HCT116 (cell line): Measurements from ENCODE around the gene GGT6. TPM values are rescaled to one million over a fixed set of nuclear protein-coding genes. Genes with fewer than 3 reads are reported as not detected.

ENCODE experiments used
- ATAC-seq: fragments of 200-7000 bp; cut with Tn5 transposase; 2 replicates; pipeline ENCODE4 v1.9.1; 2020; ENCODE audit warnings: mild to moderate bottlenecking, moderate library complexity
- BruUV-seq: library from RNA; stranded (reverse); fragments of 400-500 nt; replicated peaks from 2 replicates; lab custom pipeline; 2021; lab: Mats Ljungman, UMichigan
- CTCF ChIA-PET: fragments of 300-600 bp; sonication (Branson Sonifier 250); formaldehyde crosslinking; loops from one replicate; lab custom pipeline; 2021; ENCODE audit warnings: antibody characterized with exemption; lab: Charles Lee
- POLR2A ChIA-PET: fragments of 300-600, 350-600 bp; sonication (Branson Sonifier 250); formaldehyde crosslinking; loops from one replicate; lab custom pipeline; 2021; ENCODE audit warnings: antibody characterized with exemption; lab: Charles Lee
- RAD21 ChIA-PET, 2 experiments: fragments of 300-600 bp; sonication (Branson Sonifier 250); formaldehyde crosslinking; loops; one replicate each; lab custom pipeline; 2023; ENCODE audit warnings: low total read pairs in 2 of 2; ENCODE audit not compliant: uncharacterized antibody in 2 of 2, unreplicated experiment in 2 of 2, low non-redundant PET in 1 of 2; lab: Charles Lee
- DNase-seq: peaks from one replicate; pipeline ENCODE4 v3.0.0-alpha.2; 2010; ENCODE audit warnings: low read depth, low spot score
- H2AFZ ChIP-seq: fragments of 200-600 bp; shearing (Covaris generic), sonication (generic); 2 replicates; pipeline ENCODE4 v1.6.1; 2017; ENCODE audit warnings: low read depth, mixed run types, mixed read lengths, antibody characterized with exemption, low read length; ENCODE audit not compliant: poor library complexity, severe bottlenecking
- H3K27ac ChIP-seq: 2 replicates; pipeline ENCODE4 v1.5.1; 2012; ENCODE audit warnings: low read depth, low read length
- H3K27me3 ChIP-seq: fragments of 200-600 bp; sonication (generic); 2 replicates; pipeline ENCODE4 v1.6.1; 2016; ENCODE audit warnings: mixed run types, low read length, mixed read lengths; ENCODE audit not compliant: insufficient read depth
- H3K36me3 ChIP-seq, 2 experiments: fragments of 200-500 bp in 1 of 2; fragments of 200-600 bp in 1 of 2; sonication (Bioruptor generic) in 1 of 2; sonication (generic) in 1 of 2; 2 replicates each; pipeline versions ENCODE4 v1.5.1 to v1.6.1; 2014 to 2016; ENCODE audit warnings: low read length in 2 of 2, inconsistent platforms in 1 of 2, mixed read lengths in 1 of 2, mixed run types in 1 of 2; ENCODE audit not compliant: insufficient read depth in 2 of 2, control insufficient read depth in 1 of 2
- H3K4me1 ChIP-seq, 2 experiments: fragments of 200-600 bp in 1 of 2; sonication (generic) in 1 of 2; 2 replicates each; pipeline versions ENCODE4 v1.5.1 to v1.6.1; 2012 to 2017; ENCODE audit warnings: low read length in 2 of 2, inconsistent platforms in 1 of 2, mild to moderate bottlenecking in 1 of 2, mixed read lengths in 1 of 2, mixed run types in 1 of 2, moderate library complexity in 1 of 2; ENCODE audit not compliant: insufficient read depth in 2 of 2, control insufficient read depth in 1 of 2
- H3K4me2 ChIP-seq: fragments of 200-600 bp; sonication (generic); 2 replicates; pipeline ENCODE4 v1.6.1; 2017; ENCODE audit warnings: mixed run types, low read length, mixed read lengths
- H3K4me3 ChIP-seq, 2 experiments: fragments of 200-600 bp in 1 of 2; sonication (generic) in 1 of 2; replicated peaks in 1 of 2; 2 replicates each; pipeline ENCODE4 v1.5.1; 2011 to 2016; ENCODE audit warnings: low read length in 2 of 2, control low read depth in 1 of 2, low read depth in 1 of 2, mild to moderate bottlenecking in 1 of 2, mixed read lengths in 1 of 2, mixed run types in 1 of 2
- H3K79me2 ChIP-seq: fragments of 200-600 bp; sonication (generic); 2 replicates; pipeline ENCODE4 v1.6.1; 2017; ENCODE audit warnings: mild to moderate bottlenecking, mixed run types, low read length, moderate library complexity, mixed read lengths; ENCODE audit not compliant: insufficient read depth
- H3K9ac ChIP-seq: fragments of 200-600 bp; sonication (generic); 2 replicates; pipeline ENCODE4 v1.6.1; 2016; ENCODE audit warnings: low read length, mixed read lengths
- H3K9me2 ChIP-seq: fragments of 200-600 bp; sonication (generic), shearing (Covaris generic); 2 replicates; pipeline ENCODE4 v1.6.1; 2017; ENCODE audit warnings: mixed run types, mild to moderate bottlenecking, moderate library complexity; ENCODE audit not compliant: insufficient read depth
- H3K9me3 ChIP-seq, 2 experiments: fragments of 200-500 bp in 1 of 2; fragments of 200-600 bp in 1 of 2; sonication (Bioruptor generic) in 1 of 2; sonication (generic) in 1 of 2; 2 replicates each; pipeline ENCODE4 v1.6.1; 2014 to 2017; ENCODE audit warnings: low read length in 2 of 2, mixed read lengths in 2 of 2, inconsistent platforms in 1 of 2, low read depth in 1 of 2, mild to moderate bottlenecking in 1 of 2, mixed run types in 1 of 2, moderate library complexity in 1 of 2; ENCODE audit not compliant: control insufficient read depth in 1 of 2, insufficient read depth in 1 of 2
- H4K20me1 ChIP-seq: fragments of 200-600 bp; sonication (generic), shearing (Covaris generic); 2 replicates; pipeline ENCODE4 v1.6.1; 2017; ENCODE audit warnings: mixed run types, mild to moderate bottlenecking, moderate library complexity; ENCODE audit not compliant: insufficient read depth
- CBX3 ChIP-seq: IDR thresholded peaks from 2 replicates; pipeline ENCODE4 v1.6.1; 2012; ENCODE audit warnings: low read depth
- CEBPB ChIP-seq: IDR thresholded peaks from 2 replicates; pipeline ENCODE4 v1.6.1; 2012; ENCODE audit warnings: low read depth
- EZH2 ChIP-seq: fragments of 200-600 bp; sonication (generic); IDR thresholded peaks from 2 replicates; pipeline ENCODE4 v1.6.1; 2017; ENCODE audit warnings: antibody characterized with exemption, mixed run types
- EZH2phosphoT487 ChIP-seq: fragments of 200-600 bp; IDR thresholded peaks from 2 replicates; pipeline ENCODE4 v1.6.1; 2018; ENCODE audit warnings: antibody characterized with exemption, borderline replicate concordance
- FOSL1 ChIP-seq: IDR thresholded peaks from 2 replicates; pipeline ENCODE4 v1.6.1; 2012; ENCODE audit warnings: low read depth
- POLR2A ChIP-seq: IDR thresholded peaks from 2 replicates; pipeline ENCODE4 v1.7.0; 2011; ENCODE audit warnings: borderline replicate concordance; ENCODE audit not compliant: insufficient read depth, insufficient read length; ENCODE audit errors: extremely low read depth
- POLR2AphosphoS5 ChIP-seq: IDR thresholded peaks from 2 replicates; pipeline ENCODE4 v1.6.1; 2011; ENCODE audit warnings: mild to moderate bottlenecking, low read depth, low read length, moderate library complexity
- REST ChIP-seq: IDR thresholded peaks from 2 replicates; pipeline ENCODE4 v1.6.1; 2012; ENCODE audit warnings: low read depth
- SIN3A ChIP-seq: IDR thresholded peaks from 2 replicates; pipeline ENCODE4 v1.6.1; 2012; ENCODE audit warnings: low read depth
- SP1 ChIP-seq: IDR thresholded peaks from 2 replicates; pipeline ENCODE4 v1.6.1; 2012; ENCODE audit warnings: low read depth
- SRF ChIP-seq: IDR thresholded peaks from 2 replicates; pipeline ENCODE4 v1.6.1; 2012; ENCODE audit warnings: low read depth
- TCF7L2 ChIP-seq: IDR thresholded peaks from 2 replicates; pipeline ENCODE4 v1.7.0; 2011; ENCODE audit warnings: borderline replicate concordance, inconsistent platforms; ENCODE audit not compliant: insufficient read depth, insufficient read length; ENCODE audit errors: extremely low read depth
- YY1 ChIP-seq: IDR thresholded peaks from 2 replicates; pipeline ENCODE4 v1.6.1; 2011; ENCODE audit warnings: low read length, low read depth, moderate library complexity, mild to moderate bottlenecking; ENCODE audit not compliant: insufficient replicate concordance; ENCODE audit errors: extremely low read depth
- ZNF274 ChIP-seq: fragments of 200-500 bp; sonication (Bioruptor generic); IDR thresholded peaks from 2 replicates; pipeline ENCODE4 v1.6.1; 2014; ENCODE audit warnings: mild to moderate bottlenecking, low read depth, low read length, inconsistent platforms
- intact Hi-C: fragments of 100-400 bp; cut with micrococcal nuclease; formaldehyde crosslinking; loops from 2 replicates; pipeline ENCODE4 v1.10.0; 2022
- total RNA-seq: library from RNA; stranded (reverse); gene quantifications from one replicate; pipeline ENCODE4 v1.2.1, GENCODE V29; 2021; ENCODE audit not compliant: unreplicated experiment
- TF ChIP-seq, protein P1 (sequence below): IDR thresholded peaks from 2 replicates; pipeline ENCODE4 v1.6.1; 2012
- TF ChIP-seq, protein P2 (sequence below): IDR thresholded peaks from 2 replicates; pipeline ENCODE4 v1.6.1; 2012
- TF ChIP-seq, protein P3 (sequence below), 3 experiments: fragments of 200-600 bp in 1 of 3; sonication (generic) in 1 of 3; IDR thresholded peaks in 2 of 3; conservative IDR thresholded peaks in 1 of 3; 2 replicates each; pipeline ENCODE4 v1.5.1; 2012 to 2017; ENCODE audit warnings: low read depth in 2 of 3, low read length in 2 of 3, antibody characterized with exemption in 1 of 3, borderline replicate concordance in 1 of 3, control low read depth in 1 of 3, mild to moderate bottlenecking in 1 of 3, mixed read lengths in 1 of 3, mixed run types in 1 of 3, moderate library complexity in 1 of 3; ENCODE audit not compliant: insufficient read depth in 1 of 3
- TF ChIP-seq, protein P4 (sequence below): IDR thresholded peaks from 2 replicates; pipeline ENCODE4 v1.6.1; 2011; ENCODE audit warnings: mild to moderate bottlenecking, low read length, moderate library complexity; ENCODE audit not compliant: insufficient replicate concordance; ENCODE audit errors: extremely low read depth

GGT6 gene
- total RNA-seq, 1 experiment from 2014 or later, result 0.10 TPM

DNA sequence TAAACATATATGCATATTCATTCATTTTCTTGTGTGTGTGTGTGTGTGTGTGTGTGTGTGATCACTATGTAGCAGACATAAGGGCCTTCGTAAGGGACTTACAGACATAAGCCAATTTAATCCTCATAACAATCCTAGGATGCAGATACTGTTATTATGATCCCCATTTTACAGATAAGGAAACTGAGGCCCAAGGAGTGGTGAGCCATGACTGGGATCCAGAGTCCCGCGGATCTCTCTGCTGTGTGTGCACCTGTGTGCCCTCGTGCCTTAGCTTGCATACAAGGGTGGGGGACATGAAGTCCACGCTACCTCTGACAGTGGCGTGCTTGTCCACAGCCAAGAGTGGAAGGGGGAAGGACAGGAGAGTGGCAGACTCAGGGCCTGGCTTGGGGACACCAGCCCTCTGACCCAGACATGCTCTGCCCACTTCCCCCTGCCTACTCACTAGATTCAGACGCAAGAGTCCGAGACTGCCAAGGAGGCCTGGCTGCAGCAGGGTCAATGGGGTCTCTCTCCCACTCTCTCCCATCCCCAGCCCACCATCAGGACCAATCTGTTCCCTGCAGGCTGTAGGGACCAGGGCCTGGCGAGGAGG lies 14.2 kb upstream of the GGT6 start:
- BruUV-seq, result no TSS peak
- H3K9ac ChIP-seq, result no peak overlapping the region
- ATAC-seq, result no peak
- H3K4me1 ChIP-seq, result no peaks in the 10 kb centered on the region
- RAD21 ChIA-PET, result no interaction called here
- TF ChIP-seq SIN3A (no peak), EZH2 (no peak), TCF7L2 (no peak), EZH2phosphoT487 (no peak), YY1 (no peak), POLR2A (no peak), SP1 (no peak), FOSL1 (no peak), CEBPB (no peak), SRF (no peak), POLR2AphosphoS5 (no peak), ZNF274 (no peak), CBX3 (no peak), REST (no peak)
- TF ChIP-seq, protein P1, sequence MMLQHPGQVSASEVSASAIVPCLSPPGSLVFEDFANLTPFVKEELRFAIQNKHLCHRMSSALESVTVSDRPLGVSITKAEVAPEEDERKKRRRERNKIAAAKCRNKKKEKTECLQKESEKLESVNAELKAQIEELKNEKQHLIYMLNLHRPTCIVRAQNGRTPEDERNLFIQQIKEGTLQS, result no peak
- TF ChIP-seq, protein P2, sequence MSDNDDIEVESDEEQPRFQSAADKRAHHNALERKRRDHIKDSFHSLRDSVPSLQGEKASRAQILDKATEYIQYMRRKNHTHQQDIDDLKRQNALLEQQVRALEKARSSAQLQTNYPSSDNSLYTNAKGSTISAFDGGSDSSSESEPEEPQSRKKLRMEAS, result no peak
- TF ChIP-seq, protein P3, sequence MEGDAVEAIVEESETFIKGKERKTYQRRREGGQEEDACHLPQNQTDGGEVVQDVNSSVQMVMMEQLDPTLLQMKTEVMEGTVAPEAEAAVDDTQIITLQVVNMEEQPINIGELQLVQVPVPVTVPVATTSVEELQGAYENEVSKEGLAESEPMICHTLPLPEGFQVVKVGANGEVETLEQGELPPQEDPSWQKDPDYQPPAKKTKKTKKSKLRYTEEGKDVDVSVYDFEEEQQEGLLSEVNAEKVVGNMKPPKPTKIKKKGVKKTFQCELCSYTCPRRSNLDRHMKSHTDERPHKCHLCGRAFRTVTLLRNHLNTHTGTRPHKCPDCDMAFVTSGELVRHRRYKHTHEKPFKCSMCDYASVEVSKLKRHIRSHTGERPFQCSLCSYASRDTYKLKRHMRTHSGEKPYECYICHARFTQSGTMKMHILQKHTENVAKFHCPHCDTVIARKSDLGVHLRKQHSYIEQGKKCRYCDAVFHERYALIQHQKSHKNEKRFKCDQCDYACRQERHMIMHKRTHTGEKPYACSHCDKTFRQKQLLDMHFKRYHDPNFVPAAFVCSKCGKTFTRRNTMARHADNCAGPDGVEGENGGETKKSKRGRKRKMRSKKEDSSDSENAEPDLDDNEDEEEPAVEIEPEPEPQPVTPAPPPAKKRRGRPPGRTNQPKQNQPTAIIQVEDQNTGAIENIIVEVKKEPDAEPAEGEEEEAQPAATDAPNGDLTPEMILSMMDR (IDR thresholded peaks at IDR 0.05 in 2 of 3, conservative IDR thresholded peaks at IDR 0.05 in 1 of 3; ENCODE audit: borderline replicate concordance in 1 of 3, insufficient read depth in 1 of 3, low read depth in 2 of 3, low read length in 2 of 3), result no peak
- TF ChIP-seq, protein P4, sequence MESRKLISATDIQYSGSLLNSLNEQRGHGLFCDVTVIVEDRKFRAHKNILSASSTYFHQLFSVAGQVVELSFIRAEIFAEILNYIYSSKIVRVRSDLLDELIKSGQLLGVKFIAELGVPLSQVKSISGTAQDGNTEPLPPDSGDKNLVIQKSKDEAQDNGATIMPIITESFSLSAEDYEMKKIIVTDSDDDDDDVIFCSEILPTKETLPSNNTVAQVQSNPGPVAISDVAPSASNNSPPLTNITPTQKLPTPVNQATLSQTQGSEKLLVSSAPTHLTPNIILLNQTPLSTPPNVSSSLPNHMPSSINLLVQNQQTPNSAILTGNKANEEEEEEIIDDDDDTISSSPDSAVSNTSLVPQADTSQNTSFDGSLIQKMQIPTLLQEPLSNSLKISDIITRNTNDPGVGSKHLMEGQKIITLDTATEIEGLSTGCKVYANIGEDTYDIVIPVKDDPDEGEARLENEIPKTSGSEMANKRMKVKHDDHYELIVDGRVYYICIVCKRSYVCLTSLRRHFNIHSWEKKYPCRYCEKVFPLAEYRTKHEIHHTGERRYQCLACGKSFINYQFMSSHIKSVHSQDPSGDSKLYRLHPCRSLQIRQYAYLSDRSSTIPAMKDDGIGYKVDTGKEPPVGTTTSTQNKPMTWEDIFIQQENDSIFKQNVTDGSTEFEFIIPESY, result no peak
- TF ChIP-seq, all 23 proteins: peak for 0
- Histone ChIP-seq H2AFZ (no peak overlapping the region), H4K20me1 (no peaks in the 10 kb centered on the region), H3K27ac (no peak overlapping the region), H3K4me3 (no peak overlapping the region), H3K9me2 (no peaks in the 10 kb centered on the region), H3K36me3 (no peaks in the 10 kb centered on the region), H3K4me2 (no peak overlapping the region), H3K9me3 (no peaks in the 10 kb centered on the region), H3K79me2 (no peaks in the 10 kb centered on the region), H3K27me3 (no peaks in the 10 kb centered on the region)
- POLR2A ChIA-PET, result no interaction called here
- no peak for DNase-seq
- CTCF ChIA-PET, result no interaction called here
- intact Hi-C loops, result no loop called here
